HepG2 (cell line): ENCODE measurements around the gene SMAD7. TPM values are rescaled to one million over a fixed set of nuclear protein-coding genes. Genes with fewer than 3 reads are reported as not detected.

Experiments used
- ARNTL ChIP-seq: sonication (generic); formaldehyde crosslinking; IDR thresholded peaks from 2 replicates; pipeline ENCODE4 v1.4.0; 2020; ENCODE audit warnings: mild to moderate bottlenecking, missing genetic modification reagents
- CEBPG ChIP-seq: IDR thresholded peaks from 2 replicates; pipeline ENCODE4 v1.6.1; 2016
- CERS6 ChIP-seq: sonication (generic); formaldehyde crosslinking; IDR thresholded peaks from 2 replicates; pipeline ENCODE4 v1.5.0; 2020; ENCODE audit warnings: missing genetic modification reagents
- HNF4G ChIP-seq, 2 experiments: sonication (generic) in 1 of 2; formaldehyde crosslinking in 1 of 2; IDR thresholded peaks; 2 replicates each; pipeline versions ENCODE4 v1.4.0 to v1.6.1; 2011 to 2020; ENCODE audit warnings: borderline replicate concordance in 2 of 2, low read depth in 2 of 2, mild to moderate bottlenecking in 2 of 2, low read length in 1 of 2, missing genetic modification reagents in 1 of 2, moderate library complexity in 1 of 2
- MED13 ChIP-seq: sonication (generic); formaldehyde crosslinking; IDR thresholded peaks from 2 replicates; pipeline ENCODE4 v1.5.0; 2020; ENCODE audit warnings: missing genetic modification reagents
- MIER3 ChIP-seq: IDR thresholded peaks from 2 replicates; pipeline ENCODE4 v1.6.1; 2016; ENCODE audit warnings: missing compliant biosample characterization, borderline replicate concordance
- NCOA2 ChIP-seq: sonication (generic); formaldehyde crosslinking; IDR thresholded peaks from 2 replicates; pipeline ENCODE4 v1.8.0; 2022; ENCODE audit warnings: inconsistent platforms
- NKX3-1 ChIP-seq: sonication (generic); formaldehyde crosslinking; IDR thresholded peaks from 2 replicates; pipeline ENCODE4 v1.5.0; 2020; ENCODE audit warnings: missing genetic modification reagents
- RFX3 ChIP-seq: IDR thresholded peaks from 2 replicates; pipeline ENCODE4 v1.6.1; 2016; ENCODE audit warnings: missing biosample characterization, missing genetic modification reagents
- RXRA ChIP-seq: sonication (generic); formaldehyde crosslinking; IDR thresholded peaks from 2 replicates; pipeline ENCODE4 v1.5.1; 2020; ENCODE audit warnings: missing genetic modification reagents
- SAP130 ChIP-seq: IDR thresholded peaks from 2 replicates; pipeline ENCODE4 v1.6.1; 2016; ENCODE audit warnings: low read depth
- SATB2 ChIP-seq: sonication (generic); formaldehyde crosslinking; IDR thresholded peaks from 2 replicates; pipeline ENCODE4 v1.5.0; 2020; ENCODE audit warnings: missing genetic modification reagents
- TEAD3 ChIP-seq: optimal IDR thresholded peaks from 2 replicates; pipeline ENCODE3; 2016; ENCODE audit warnings: borderline replicate concordance
- ZBTB7A ChIP-seq: sonication (generic); formaldehyde crosslinking; IDR thresholded peaks from 2 replicates; pipeline ENCODE4 v1.8.0; 2022; ENCODE audit warnings: mild to moderate bottlenecking, missing genetic modification reagents
- ZFP37 ChIP-seq: sonication (generic); formaldehyde crosslinking; IDR thresholded peaks from 2 replicates; pipeline ENCODE4 v1.4.0; 2020; ENCODE audit warnings: missing genetic modification reagents, borderline replicate concordance
- ZMAT3 ChIP-seq: sonication (generic); formaldehyde crosslinking; conservative IDR thresholded peaks from 2 replicates; pipeline ENCODE4 v1.7.0; 2021; ENCODE audit warnings: missing genetic modification reagents
- ZNF468 ChIP-seq: sonication (generic); formaldehyde crosslinking; IDR thresholded peaks from 2 replicates; pipeline ENCODE4 v1.8.0; 2022; ENCODE audit warnings: mild to moderate bottlenecking, moderate library complexity, missing genetic modification reagents
- ZNF567 ChIP-seq: sonication (generic); formaldehyde crosslinking; IDR thresholded peaks from 2 replicates; pipeline ENCODE4 v1.8.1; 2023; ENCODE audit warnings: mild to moderate bottlenecking, missing genetic modification reagents, borderline replicate concordance
- ZNF878 ChIP-seq: sonication (generic); formaldehyde crosslinking; IDR thresholded peaks from 2 replicates; pipeline ENCODE4 v1.8.1; 2023; ENCODE audit warnings: mild to moderate bottlenecking, missing genetic modification reagents, moderate library complexity
- ZSCAN20 ChIP-seq: sonication (generic); formaldehyde crosslinking; IDR thresholded peaks from 2 replicates; pipeline ENCODE4 v1.4.0; 2020; ENCODE audit warnings: missing genetic modification reagents, mild to moderate bottlenecking, borderline replicate concordance
- polyA plus RNA-seq, 8 experiments: library from polyadenylated mRNA; depleted of rRNA in 3 of 8; stranded (reverse) in 7 of 8; unstranded in 1 of 8; fragments of >200 nt; fragmentation: Illumina TruSeq in 4 of 8; extraction: Trizol in 4 of 8; gene quantifications; 2 replicates each; pipeline versions ENCODE4 v1.2.1 to v1.2.3, GENCODE V29; 2011 to 2016; ENCODE audit warnings: low read depth in 4 of 8, missing spikeins in 1 of 8, mixed read lengths in 1 of 8; ENCODE audit not compliant: insufficient read depth in 1 of 8
- total RNA-seq, 5 experiments: library from RNA; depleted of rRNA; stranded (reverse); fragments of >200 nt; fragmentation: Illumina TruSeq; extraction: Trizol; gene quantifications; 2 replicates each; pipeline ENCODE4 v1.2.3, GENCODE V29; 2016; ENCODE audit warnings: low read depth in 1 of 5
- TF ChIP-seq, protein P1 (sequence below): sonication (generic); formaldehyde crosslinking; IDR thresholded peaks from 2 replicates; pipeline ENCODE4 v1.5.1; 2020; ENCODE audit warnings: mild to moderate bottlenecking, missing genetic modification reagents, moderate library complexity
- TF ChIP-seq, protein P2 (sequence below): sonication (generic); formaldehyde crosslinking; IDR thresholded peaks from 2 replicates; pipeline ENCODE4 v1.4.0; 2020; ENCODE audit warnings: missing genetic modification reagents

The SMAD7 gene
- total and polyA plus RNA-seq, 2 of the 13 experiments (the other 11 are each of a cell fraction or from before 2014, with no cell fraction given) = 17.4 to 24.7 TPM

DNA sequence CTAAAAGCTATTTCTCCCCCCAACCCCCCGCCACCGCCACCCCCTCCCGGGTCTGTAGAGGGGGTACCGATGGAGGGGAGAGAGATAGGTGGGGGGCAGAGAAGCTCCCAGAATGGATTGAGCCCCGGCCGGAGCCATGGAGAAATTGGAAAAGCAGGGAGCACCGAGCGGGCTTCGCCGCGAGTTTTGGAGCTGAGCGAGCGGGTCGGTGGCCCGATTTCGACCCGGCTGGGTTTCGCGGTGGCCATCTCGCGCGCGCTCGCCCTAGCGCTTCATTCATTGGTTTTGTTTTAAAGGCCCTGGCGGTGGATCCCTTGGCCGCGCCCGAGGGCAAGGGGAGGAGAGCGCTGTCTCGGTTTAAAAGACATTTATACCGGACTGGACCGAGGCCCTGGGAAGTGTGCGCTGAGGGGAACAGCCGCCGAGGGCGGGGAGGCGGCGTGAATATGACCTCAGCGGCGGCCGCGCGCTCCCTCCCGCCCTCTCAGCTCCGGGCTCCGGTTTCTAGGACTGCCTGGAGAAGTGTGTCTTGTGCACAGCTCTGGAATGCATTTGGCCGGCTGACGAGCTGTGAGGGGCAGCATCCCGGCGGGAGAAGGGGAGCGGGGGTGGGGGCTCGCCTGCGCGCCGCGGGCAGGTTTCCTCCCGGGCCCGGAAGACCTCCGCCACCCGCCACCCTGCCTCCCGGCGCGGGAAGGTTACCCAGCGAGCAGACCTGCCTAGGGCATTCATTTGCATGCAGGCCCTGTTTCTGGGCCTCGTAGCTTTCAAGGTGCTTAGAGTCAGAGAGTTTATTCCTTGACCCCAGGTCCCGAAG lies 1.7 kb upstream of the SMAD7 start (continued):
- TF ChIP-seq, protein P1, sequence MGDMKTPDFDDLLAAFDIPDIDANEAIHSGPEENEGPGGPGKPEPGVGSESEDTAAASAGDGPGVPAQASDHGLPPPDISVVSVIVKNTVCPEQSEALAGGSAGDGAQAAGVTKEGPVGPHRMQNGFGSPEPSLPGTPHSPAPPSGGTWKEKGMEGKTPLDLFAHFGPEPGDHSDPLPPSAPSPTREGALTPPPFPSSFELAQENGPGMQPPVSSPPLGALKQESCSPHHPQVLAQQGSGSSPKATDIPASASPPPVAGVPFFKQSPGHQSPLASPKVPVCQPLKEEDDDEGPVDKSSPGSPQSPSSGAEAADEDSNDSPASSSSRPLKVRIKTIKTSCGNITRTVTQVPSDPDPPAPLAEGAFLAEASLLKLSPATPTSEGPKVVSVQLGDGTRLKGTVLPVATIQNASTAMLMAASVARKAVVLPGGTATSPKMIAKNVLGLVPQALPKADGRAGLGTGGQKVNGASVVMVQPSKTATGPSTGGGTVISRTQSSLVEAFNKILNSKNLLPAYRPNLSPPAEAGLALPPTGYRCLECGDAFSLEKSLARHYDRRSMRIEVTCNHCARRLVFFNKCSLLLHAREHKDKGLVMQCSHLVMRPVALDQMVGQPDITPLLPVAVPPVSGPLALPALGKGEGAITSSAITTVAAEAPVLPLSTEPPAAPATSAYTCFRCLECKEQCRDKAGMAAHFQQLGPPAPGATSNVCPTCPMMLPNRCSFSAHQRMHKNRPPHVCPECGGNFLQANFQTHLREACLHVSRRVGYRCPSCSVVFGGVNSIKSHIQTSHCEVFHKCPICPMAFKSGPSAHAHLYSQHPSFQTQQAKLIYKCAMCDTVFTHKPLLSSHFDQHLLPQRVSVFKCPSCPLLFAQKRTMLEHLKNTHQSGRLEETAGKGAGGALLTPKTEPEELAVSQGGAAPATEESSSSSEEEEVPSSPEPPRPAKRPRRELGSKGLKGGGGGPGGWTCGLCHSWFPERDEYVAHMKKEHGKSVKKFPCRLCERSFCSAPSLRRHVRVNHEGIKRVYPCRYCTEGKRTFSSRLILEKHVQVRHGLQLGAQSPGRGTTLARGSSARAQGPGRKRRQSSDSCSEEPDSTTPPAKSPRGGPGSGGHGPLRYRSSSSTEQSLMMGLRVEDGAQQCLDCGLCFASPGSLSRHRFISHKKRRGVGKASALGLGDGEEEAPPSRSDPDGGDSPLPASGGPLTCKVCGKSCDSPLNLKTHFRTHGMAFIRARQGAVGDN (CRISPR knock-in tag) = peak; percentile 81
- no peak for TF ChIP-seq ARNTL (CRISPR knock-in tag)
- TF ChIP-seq RXRA (CRISPR knock-in tag) = peak; percentile 45
- TF ChIP-seq NCOA2 (CRISPR knock-in tag) = no peak
- TF ChIP-seq, protein P2, sequence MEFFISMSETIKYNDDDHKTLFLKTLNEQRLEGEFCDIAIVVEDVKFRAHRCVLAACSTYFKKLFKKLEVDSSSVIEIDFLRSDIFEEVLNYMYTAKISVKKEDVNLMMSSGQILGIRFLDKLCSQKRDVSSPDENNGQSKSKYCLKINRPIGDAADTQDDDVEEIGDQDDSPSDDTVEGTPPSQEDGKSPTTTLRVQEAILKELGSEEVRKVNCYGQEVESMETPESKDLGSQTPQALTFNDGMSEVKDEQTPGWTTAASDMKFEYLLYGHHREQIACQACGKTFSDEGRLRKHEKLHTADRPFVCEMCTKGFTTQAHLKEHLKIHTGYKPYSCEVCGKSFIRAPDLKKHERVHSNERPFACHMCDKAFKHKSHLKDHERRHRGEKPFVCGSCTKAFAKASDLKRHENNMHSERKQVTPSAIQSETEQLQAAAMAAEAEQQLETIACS = peak; percentile 59
- TF ChIP-seq ZBTB7A (CRISPR knock-in tag) = no peak
- no peak for TF ChIP-seq CEBPG
- peak; percentile 82; the same call in 1 of the 2 replicates for TF ChIP-seq SATB2
- TF ChIP-seq SAP130 (CRISPR knock-in tag) = 0 out of 2 replicates have a peak, but pooled peaks have one; percentile 37
- 0 out of 2 replicates have a peak, but pooled peaks have one; percentile 46 for TF ChIP-seq ZNF567 (CRISPR knock-in tag)
- no peak for TF ChIP-seq CERS6 (CRISPR knock-in tag)
- 0 out of 2 replicates have a peak, but pooled peaks have one; percentile 83 for TF ChIP-seq ZNF878 (CRISPR knock-in tag)
- peak; percentile 62; the same call in 1 of the 2 replicates for TF ChIP-seq ZMAT3
- 0 out of 2 replicates have a peak, but pooled peaks have one; percentile 29 for TF ChIP-seq ZFP37
- no peak for TF ChIP-seq HNF4G (IDR thresholded peaks at IDR 0.05; ENCODE audit: borderline replicate concordance, low read depth, low read length)
- TF ChIP-seq HNF4G (CRISPR knock-in tag; IDR thresholded peaks at IDR 0.05; ENCODE audit: borderline replicate concordance, low read depth) = 0 out of 2 replicates have a peak, but pooled peaks have one; percentile 40
- TF ChIP-seq RFX3 (CRISPR knock-in tag) = no peak
- TF ChIP-seq NKX3-1 (CRISPR knock-in tag) = 0 out of 2 replicates have a peak, but pooled peaks have one; percentile 46
- TF ChIP-seq MED13 (CRISPR knock-in tag) = 0 out of 2 replicates have a peak, but pooled peaks have one; percentile 40
- peak; percentile 47 for TF ChIP-seq TEAD3 (CRISPR knock-in tag)
- no peak for TF ChIP-seq ZSCAN20 (CRISPR knock-in tag)
- TF ChIP-seq ZNF468 (CRISPR knock-in tag) = no peak
- no peak for TF ChIP-seq MIER3
